Caco-2 (cell line): ENCODE results near the gene ASB14. TPM values are rescaled to one million over a fixed set of nuclear protein-coding genes. Genes with fewer than 3 reads are reported as not detected.

Source experiments
- BruUV-seq: library from RNA; stranded (reverse); fragments of 400-500 nt; replicated peaks from 2 replicates; lab custom pipeline; 2021; lab: Mats Ljungman, UMichigan
- CTCF ChIA-PET: fragments of 300-600 bp; sonication (Branson Sonifier 250); formaldehyde crosslinking; loops from one replicate; lab custom pipeline; 2022; ENCODE audit warnings: antibody characterized with exemption; lab: Charles Lee
- POLR2A ChIA-PET: fragments of 300-600 bp; sonication (Branson Sonifier 250); formaldehyde crosslinking; loops from one replicate; lab custom pipeline; 2022; ENCODE audit warnings: antibody characterized with exemption; lab: Charles Lee
- DNase-seq, 2 experiments: peaks; one replicate each; pipeline versions ENCODE4 v3.0.0 to v3.0.0-alpha.2; 2020 to 2022
- H3K27me3 ChIP-seq: replicated peaks from 2 replicates; pipeline ENCODE4 v1.6.0; 2011; ENCODE audit warnings: low read length; ENCODE audit not compliant: control insufficient read depth, insufficient read depth
- H3K36me3 ChIP-seq: 2 replicates; pipeline ENCODE4 v1.5.1; 2011; ENCODE audit warnings: low read length; ENCODE audit not compliant: control insufficient read depth, insufficient read depth
- H3K4me1 ChIP-seq: fragments of 250-450 bp; sonication (Bioruptor Pico); 2 replicates; pipeline ENCODE4 v1.5.1; 2020; ENCODE audit warnings: mild to moderate bottlenecking
- H3K4me3 ChIP-seq: 2 replicates; pipeline ENCODE4 v1.5.1; 2011; ENCODE audit warnings: low read depth, mild to moderate bottlenecking, control low read depth, low read length
- H3K9me3 ChIP-seq: fragments of 250-450 bp; sonication (Bioruptor Pico); 2 replicates; pipeline ENCODE4 v1.5.1; 2020; ENCODE audit warnings: mild to moderate bottlenecking, moderate library complexity
- H3K27ac Mint-ChIP-seq: one replicate; pipeline ENCODE4 v1.8.0; 2022; ENCODE audit warnings: mixed read lengths; ENCODE audit not compliant: unreplicated experiment
- H3K27me3 Mint-ChIP-seq: one replicate; pipeline ENCODE4 v1.8.0; 2022; ENCODE audit warnings: mixed read lengths; ENCODE audit not compliant: insufficient read depth, unreplicated experiment
- H3K36me3 Mint-ChIP-seq: one replicate; pipeline ENCODE4 v1.8.0; 2022; ENCODE audit warnings: mild to moderate bottlenecking, mixed read lengths; ENCODE audit not compliant: insufficient read depth, unreplicated experiment
- H3K4me1 Mint-ChIP-seq: one replicate; pipeline ENCODE4 v1.8.0; 2022; ENCODE audit warnings: low read depth, mixed read lengths; ENCODE audit not compliant: unreplicated experiment
- H3K4me3 Mint-ChIP-seq: one replicate; pipeline ENCODE4 v1.8.0; 2022; ENCODE audit warnings: mild to moderate bottlenecking, moderate library complexity, mixed read lengths; ENCODE audit not compliant: unreplicated experiment
- H3K9me3 Mint-ChIP-seq: one replicate; pipeline ENCODE4 v1.8.0; 2022; ENCODE audit warnings: mixed read lengths; ENCODE audit not compliant: unreplicated experiment
- intact Hi-C: fragments of 100-400 bp; cut with micrococcal nuclease; formaldehyde crosslinking; loops from one replicate; pipeline ENCODE4 v1.10.0; 2022; ENCODE audit not compliant: unreplicated experiment
- total RNA-seq: library from RNA; stranded (reverse); gene quantifications from 2 replicates; pipeline ENCODE4 v1.2.3, GENCODE V29; 2022
- TF ChIP-seq, protein P1 (sequence below), 2 experiments: fragments of 200-600 bp in 1 of 2; IDR thresholded peaks; 1 replicate in 1 of 2; 2 replicates in 1 of 2; pipeline versions ENCODE4 v1.5.1 to v1.8.0; 2011 to 2022; ENCODE audit warnings: antibody characterized with exemption in 1 of 2, control low read depth in 1 of 2, inconsistent platforms in 1 of 2, low read depth in 1 of 2, low read length in 1 of 2, mild to moderate bottlenecking in 1 of 2, moderate library complexity in 1 of 2; ENCODE audit not compliant: insufficient read depth in 1 of 2, severe bottlenecking in 1 of 2, unreplicated experiment in 1 of 2

ASB14 gene
- total RNA-seq, 1 experiment from 2014 or later: not detected

DNA sequence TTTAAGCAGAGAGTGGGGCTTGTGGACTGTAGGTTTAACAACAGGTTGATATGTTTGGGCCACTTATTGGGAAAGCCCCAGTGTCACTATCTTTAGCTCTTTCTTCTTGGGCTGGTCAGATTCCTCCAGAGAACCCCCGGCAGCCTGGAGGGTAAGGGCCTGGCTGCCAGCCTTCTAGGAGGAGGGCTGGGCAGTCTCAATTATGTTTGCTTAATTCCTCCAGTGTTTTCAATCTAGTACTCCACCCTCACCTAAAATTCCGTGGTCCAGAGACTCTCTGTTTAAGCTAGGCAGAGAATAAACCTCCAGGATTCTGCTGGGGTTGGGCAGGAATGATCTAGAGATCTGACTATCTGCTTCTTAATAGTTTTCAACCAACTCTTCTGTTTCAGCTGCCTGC, 5.3 kb downstream of the ASB14 start:
- Mint-ChIP-seq H3K27ac (no peak overlapping the region), H3K4me3 (no peak overlapping the region), H3K36me3 (no peaks in the 10 kb centered on the region), H3K4me1 (no peaks in the 10 kb centered on the region), H3K9me3 (peaks cover 10% of the 10 kb centered on the region), H3K27me3 (no peaks in the 10 kb centered on the region)
- H3K9me3 ChIP-seq: no peaks in the 10 kb centered on the region
- no peaks in the 10 kb centered on the region for H3K27me3 ChIP-seq
- no peaks in the 10 kb centered on the region for H3K36me3 ChIP-seq
- no TSS peak for BruUV-seq
- POLR2A ChIA-PET: no interaction called here
- TF ChIP-seq, protein P1, sequence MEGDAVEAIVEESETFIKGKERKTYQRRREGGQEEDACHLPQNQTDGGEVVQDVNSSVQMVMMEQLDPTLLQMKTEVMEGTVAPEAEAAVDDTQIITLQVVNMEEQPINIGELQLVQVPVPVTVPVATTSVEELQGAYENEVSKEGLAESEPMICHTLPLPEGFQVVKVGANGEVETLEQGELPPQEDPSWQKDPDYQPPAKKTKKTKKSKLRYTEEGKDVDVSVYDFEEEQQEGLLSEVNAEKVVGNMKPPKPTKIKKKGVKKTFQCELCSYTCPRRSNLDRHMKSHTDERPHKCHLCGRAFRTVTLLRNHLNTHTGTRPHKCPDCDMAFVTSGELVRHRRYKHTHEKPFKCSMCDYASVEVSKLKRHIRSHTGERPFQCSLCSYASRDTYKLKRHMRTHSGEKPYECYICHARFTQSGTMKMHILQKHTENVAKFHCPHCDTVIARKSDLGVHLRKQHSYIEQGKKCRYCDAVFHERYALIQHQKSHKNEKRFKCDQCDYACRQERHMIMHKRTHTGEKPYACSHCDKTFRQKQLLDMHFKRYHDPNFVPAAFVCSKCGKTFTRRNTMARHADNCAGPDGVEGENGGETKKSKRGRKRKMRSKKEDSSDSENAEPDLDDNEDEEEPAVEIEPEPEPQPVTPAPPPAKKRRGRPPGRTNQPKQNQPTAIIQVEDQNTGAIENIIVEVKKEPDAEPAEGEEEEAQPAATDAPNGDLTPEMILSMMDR (IDR thresholded peaks at IDR 0.05; ENCODE audit: insufficient read depth in 1 of 2, low read depth in 1 of 2, low read length in 1 of 2, severe bottlenecking in 1 of 2, unreplicated experiment in 1 of 2): no peak
- H3K4me3 ChIP-seq: no peak overlapping the region
- CTCF ChIA-PET: no interaction called here
- no peaks in the 10 kb centered on the region for H3K4me1 ChIP-seq
- DNase-seq: no peak
- intact Hi-C loops: no loop called here

DNA sequence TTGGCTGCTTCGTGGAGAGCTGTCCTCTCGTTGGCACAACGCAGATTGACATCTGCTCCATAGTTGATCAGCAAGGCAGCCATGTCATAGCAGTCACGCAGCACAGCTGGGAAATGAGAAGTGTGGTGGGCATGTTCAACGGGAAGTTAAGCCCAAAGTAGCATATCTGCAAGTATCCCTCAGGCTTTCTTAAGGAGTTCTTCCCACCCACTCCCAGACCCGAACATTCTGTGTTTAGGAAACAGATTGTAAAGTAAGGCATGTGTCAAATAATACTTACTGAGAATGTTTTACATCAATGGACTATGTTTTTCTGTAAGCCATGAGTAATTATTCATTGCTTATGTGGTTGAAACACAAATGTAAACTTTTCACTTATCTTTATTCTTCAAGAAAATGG, 9.2 kb downstream of the ASB14 start:
- Mint-ChIP-seq H3K27me3 (no peaks in the 10 kb centered on the region), H3K36me3 (no peaks in the 10 kb centered on the region), H3K27ac (no peak overlapping the region), H3K4me3 (no peak overlapping the region), H3K9me3 (peaks cover 10% of the 10 kb centered on the region), H3K4me1 (no peaks in the 10 kb centered on the region)
- TF ChIP-seq, protein P1 (IDR thresholded peaks at IDR 0.05; ENCODE audit: insufficient read depth in 1 of 2, low read depth in 1 of 2, low read length in 1 of 2, severe bottlenecking in 1 of 2, unreplicated experiment in 1 of 2): no peak
- Histone ChIP-seq H3K9me3 (no peaks in the 10 kb centered on the region; the same call in 1 of the 2 replicates), H3K4me1 (no peaks in the 10 kb centered on the region), H3K4me3 (no peak overlapping the region), H3K27me3 (no peaks in the 10 kb centered on the region), H3K36me3 (no peaks in the 10 kb centered on the region)
- ChIA-PET CTCF (no interaction called here), POLR2A (no interaction called here)
- BruUV-seq: no TSS peak
- intact Hi-C loops: no loop called here
- DNase-seq: no peak

DNA sequence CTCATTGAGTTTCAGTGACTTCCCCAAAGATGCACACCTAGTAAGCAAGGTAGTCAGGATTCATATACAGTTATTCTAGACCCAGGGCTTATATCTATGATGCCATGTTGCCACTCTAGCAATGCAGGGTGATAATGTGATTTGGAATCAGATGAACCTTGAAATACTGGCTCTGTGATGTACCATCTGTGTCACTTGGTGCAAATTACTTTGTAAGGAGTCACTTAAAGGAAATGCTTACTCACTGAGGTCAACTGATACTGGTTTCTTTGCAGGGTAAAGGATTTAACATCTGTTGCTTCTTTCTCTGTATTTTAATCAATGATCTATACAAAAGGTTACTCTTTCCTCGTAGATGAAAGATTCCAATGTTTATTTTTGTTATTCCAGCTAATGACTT, 10.8 kb downstream of the ASB14 start:
- CTCF ChIA-PET: no interaction called here
- Histone ChIP-seq H3K9me3 (no peaks in the 10 kb centered on the region; the same call in 1 of the 2 replicates), H3K4me1 (no peaks in the 10 kb centered on the region), H3K4me3 (no peak overlapping the region), H3K36me3 (no peaks in the 10 kb centered on the region), H3K27me3 (no peaks in the 10 kb centered on the region)
- Mint-ChIP-seq H3K27ac (no peak overlapping the region), H3K36me3 (no peaks in the 10 kb centered on the region), H3K9me3 (peaks cover 5% of the 10 kb centered on the region), H3K4me3 (no peak overlapping the region), H3K4me1 (no peaks in the 10 kb centered on the region), H3K27me3 (no peaks in the 10 kb centered on the region)
- no TSS peak for BruUV-seq
- TF ChIP-seq, protein P1 (IDR thresholded peaks at IDR 0.05; ENCODE audit: insufficient read depth in 1 of 2, low read depth in 1 of 2, low read length in 1 of 2, severe bottlenecking in 1 of 2, unreplicated experiment in 1 of 2): no peak
- DNase-seq: no peak
- POLR2A ChIA-PET: no interaction called here
- intact Hi-C loops: no loop called here
